H1 (cell line): ENCODE results near the gene PLEK2. TPM values are rescaled to one million over a fixed set of nuclear protein-coding genes. Genes with fewer than 3 reads are reported as not detected.

Experiments used
- CTCF ChIA-PET: fragments of 300-600 bp; sonication (Branson Sonifier 250); formaldehyde crosslinking; loops from one replicate; lab custom pipeline; 2021; ENCODE audit not compliant: partially characterized antibody; lab: Charles Lee
- POLR2A ChIA-PET: fragments of 300-600 bp; sonication (Branson Sonifier 250); formaldehyde crosslinking; loops from one replicate; lab custom pipeline; 2021; ENCODE audit warnings: inconsistent platforms; ENCODE audit not compliant: partially characterized antibody; lab: Charles Lee
- DNase-seq, 2 experiments: peaks; one replicate each; pipeline versions ENCODE4 v3.0.0 to v3.0.0-alpha.2; 2010 to 2022; ENCODE audit warnings: low spot score in 2 of 2, low read depth in 1 of 2, mixed read lengths in 1 of 2
- FAIRE-seq: peaks from 2 replicates; lab custom pipeline; 2011; peaks lifted over from hg19 to GRCh38; lab: Jason Lieb, UNC
- H2AFZ ChIP-seq: 2 replicates; pipeline ENCODE4 v1.8.1; 2012; ENCODE audit warnings: low read length, inconsistent platforms
- H2AK5ac ChIP-seq: 2 replicates; pipeline ENCODE4 v1.6.1; 2013; ENCODE audit warnings: low read depth, low read length
- H2BK120ac ChIP-seq: replicated peaks from 2 replicates; pipeline ENCODE3; 2013; ENCODE audit warnings: low read depth, low read length, inconsistent platforms
- H2BK12ac ChIP-seq: 2 replicates; pipeline ENCODE4 v1.6.1; 2013; ENCODE audit warnings: low read depth, low read length
- H2BK15ac ChIP-seq: 2 replicates; pipeline ENCODE4 v1.6.1; 2013; ENCODE audit warnings: low read length
- H2BK20ac ChIP-seq: 2 replicates; pipeline ENCODE4 v1.6.1; 2013; ENCODE audit warnings: low read length
- H2BK5ac ChIP-seq: 2 replicates; pipeline ENCODE4 v1.6.1; 2013; ENCODE audit warnings: low read depth, low read length
- H3K14ac ChIP-seq: 2 replicates; pipeline ENCODE4 v1.6.1; 2013; ENCODE audit warnings: inconsistent platforms; ENCODE audit not compliant: insufficient read length
- H3K18ac ChIP-seq: 2 replicates; pipeline ENCODE4 v1.6.1; 2013; ENCODE audit warnings: low read length; ENCODE audit errors: extremely low read depth
- H3K23ac ChIP-seq: 2 replicates; pipeline ENCODE4 v1.6.1; 2013; ENCODE audit warnings: inconsistent platforms; ENCODE audit not compliant: insufficient read length
- H3K23me2 ChIP-seq: 2 replicates; pipeline ENCODE4 v1.6.1; 2013; ENCODE audit warnings: low read depth, low read length
- H3K27ac ChIP-seq: 2 replicates; pipeline ENCODE4 v1.6.1; 2011; ENCODE audit warnings: low read depth, low read length, inconsistent platforms
- H3K27me3 ChIP-seq, 4 experiments: replicated peaks in 1 of 4; 1 replicate in 1 of 4; 2 replicates in 3 of 4; pipeline versions ENCODE4 v1.6.1 to v1.8.1; 2011 to 2013; ENCODE audit warnings: low read length in 3 of 4, mild to moderate bottlenecking in 3 of 4, inconsistent platforms in 2 of 4, mixed read lengths in 2 of 4, moderate library complexity in 1 of 4; ENCODE audit not compliant: control insufficient read depth in 3 of 4, insufficient read depth in 3 of 4; ENCODE audit errors: extremely low read depth in 1 of 4
- H3K36me3 ChIP-seq, 4 experiments: 2 replicates each; pipeline versions ENCODE4 v1.6.1 to v1.8.1; 2011 to 2013; ENCODE audit warnings: mild to moderate bottlenecking in 4 of 4, low read length in 3 of 4, moderate library complexity in 2 of 4, control low read depth in 1 of 4, inconsistent platforms in 1 of 4; ENCODE audit not compliant: insufficient read depth in 4 of 4, control insufficient read depth in 2 of 4
- H3K4ac ChIP-seq: replicated peaks from 2 replicates; pipeline ENCODE3; 2013; ENCODE audit warnings: low read length, low read depth, mixed read lengths, inconsistent platforms; ENCODE audit not compliant: insufficient read length
- H3K4me1 ChIP-seq, 4 experiments: replicated peaks in 1 of 4; 1 replicate in 1 of 4; 2 replicates in 3 of 4; pipeline versions ENCODE4 v1.6.1 to v1.8.1; 2011 to 2013; ENCODE audit warnings: low read length in 3 of 4, inconsistent platforms in 2 of 4, mixed read lengths in 1 of 4; ENCODE audit not compliant: insufficient read depth in 4 of 4, control insufficient read depth in 3 of 4
- H3K4me2 ChIP-seq, 2 experiments: 2 replicates each; pipeline versions ENCODE4 v1.6.1 to v1.8.1; 2011 to 2013; ENCODE audit warnings: low read depth in 2 of 2, low read length in 2 of 2, control low read depth in 1 of 2, inconsistent platforms in 1 of 2, mild to moderate bottlenecking in 1 of 2; ENCODE audit not compliant: insufficient read depth in 1 of 2
- H3K4me3 ChIP-seq, 4 experiments: fragments of 200-600, 300-600 bp in 1 of 4; sonication (generic), shearing (Covaris generic), sonication (Bioruptor Twin) in 1 of 4; 2 replicates each; pipeline versions ENCODE4 v1.5.1 to v1.8.1; 2011 to 2016; ENCODE audit warnings: low read length in 4 of 4, low read depth in 3 of 4, control low read depth in 2 of 4, inconsistent platforms in 2 of 4, mild to moderate bottlenecking in 2 of 4, mixed read lengths in 1 of 4, moderate library complexity in 1 of 4; ENCODE audit not compliant: insufficient read depth in 2 of 4; ENCODE audit errors: extremely low read depth in 1 of 4
- H3K56ac ChIP-seq: replicated peaks from 2 replicates; pipeline ENCODE3; 2013; ENCODE audit warnings: low read depth, mild to moderate bottlenecking, mixed read lengths, low read length, inconsistent platforms; ENCODE audit not compliant: insufficient read length
- H3K79me1 ChIP-seq: 2 replicates; pipeline ENCODE4 v1.6.1; 2013; ENCODE audit warnings: low read depth, low read length, control low read depth
- H3K79me2 ChIP-seq, 2 experiments: 2 replicates each; pipeline versions ENCODE4 v1.6.1 to v1.8.1; 2012 to 2013; ENCODE audit warnings: low read length in 2 of 2, mild to moderate bottlenecking in 2 of 2, inconsistent platforms in 1 of 2; ENCODE audit not compliant: insufficient read depth in 2 of 2, control insufficient read depth in 1 of 2
- H3K9ac ChIP-seq, 4 experiments: replicated peaks in 1 of 4; 1 replicate in 1 of 4; 2 replicates in 3 of 4; pipeline versions ENCODE4 v1.6.1 to v1.8.1; 2011 to 2013; ENCODE audit warnings: low read depth in 3 of 4, low read length in 3 of 4, control low read depth in 2 of 4, mild to moderate bottlenecking in 2 of 4, moderate library complexity in 2 of 4, inconsistent platforms in 1 of 4; ENCODE audit errors: extremely low read depth in 1 of 4
- H3K9me3 ChIP-seq, 2 experiments: 2 replicates each; pipeline versions ENCODE4 v1.6.1 to v1.8.1; 2012 to 2013; ENCODE audit warnings: mild to moderate bottlenecking in 2 of 2, moderate library complexity in 2 of 2, control low read depth in 1 of 2, inconsistent platforms in 1 of 2, low read depth in 1 of 2, low read length in 1 of 2, mixed read lengths in 1 of 2; ENCODE audit not compliant: insufficient read depth in 2 of 2
- H4K20me1 ChIP-seq, 2 experiments: replicated peaks in 1 of 2; 2 replicates each; pipeline versions ENCODE3 to v1.8.1; 2011 to 2013; ENCODE audit warnings: inconsistent platforms in 2 of 2, low read length in 2 of 2, mild to moderate bottlenecking in 1 of 2; ENCODE audit not compliant: insufficient read depth in 2 of 2, control insufficient read depth in 1 of 2
- H4K5ac ChIP-seq: 2 replicates; pipeline ENCODE4 v1.6.1; 2013; ENCODE audit warnings: low read length, low read depth, mixed read lengths, inconsistent platforms; ENCODE audit not compliant: insufficient read length
- H4K8ac ChIP-seq: 2 replicates; pipeline ENCODE4 v1.8.0; 2013; ENCODE audit warnings: mild to moderate bottlenecking, moderate library complexity, low read length, inconsistent platforms; ENCODE audit not compliant: insufficient read depth; ENCODE audit errors: extremely low read depth
- H4K91ac ChIP-seq: replicated peaks from 2 replicates; pipeline ENCODE3; 2013; ENCODE audit warnings: low read length, mixed read lengths, inconsistent platforms; ENCODE audit not compliant: insufficient read length
- ASH2L ChIP-seq: fragments of 200-600, 300-600 bp; sonication (generic); IDR thresholded peaks from one replicate; pipeline ENCODE4 v1.7.1; 2017; ENCODE audit warnings: low read length
- CBX8 ChIP-seq: fragments of 300-800, 300-1000 bp; sonication (generic); IDR thresholded peaks from 2 replicates; pipeline ENCODE4 v1.7.1; 2016; ENCODE audit warnings: low read depth, low read length, borderline replicate concordance
- CHD2 ChIP-seq: IDR thresholded peaks from 2 replicates; pipeline ENCODE4 v1.6.1; 2012; ENCODE audit warnings: low read length, improper control_type of control experiment
- CREB1 ChIP-seq: IDR thresholded peaks from 2 replicates; pipeline ENCODE4 v1.6.1; 2012; ENCODE audit warnings: inconsistent platforms
- EZH2 ChIP-seq: fragments of 200-600 bp; sonication (generic); IDR thresholded peaks from 2 replicates; pipeline ENCODE4 v1.7.1; 2012; ENCODE audit warnings: low read depth, mild to moderate bottlenecking, moderate library complexity, low read length, inconsistent platforms; ENCODE audit not compliant: severe bottlenecking
- GABPA ChIP-seq: IDR thresholded peaks from 2 replicates; pipeline ENCODE4 v1.6.1; 2011; ENCODE audit warnings: mild to moderate bottlenecking, low read length, moderate library complexity, borderline replicate concordance; ENCODE audit not compliant: insufficient read depth
- HDAC6 ChIP-seq: IDR thresholded peaks from one replicate; pipeline ENCODE4 v1.7.1; 2012; ENCODE audit warnings: low read depth, mild to moderate bottlenecking, inconsistent platforms, low read length, moderate library complexity
- JUN ChIP-seq: IDR thresholded peaks from 2 replicates; pipeline ENCODE4 v1.6.1; 2011; ENCODE audit warnings: low read depth, mild to moderate bottlenecking, improper control_type of control experiment, low read length
- JUND ChIP-seq: IDR thresholded peaks from 2 replicates; pipeline ENCODE4 v1.6.1; 2011; ENCODE audit warnings: mild to moderate bottlenecking, improper control_type of control experiment, low read length
- RNF2 ChIP-seq: fragments of 200-900, 300-1000 bp; sonication (generic); IDR thresholded peaks from 2 replicates; pipeline ENCODE4 v1.7.1; 2016; ENCODE audit warnings: borderline replicate concordance, low read depth, mild to moderate bottlenecking, antibody characterized with exemption, low read length; ENCODE audit not compliant: poor library complexity, severe bottlenecking; ENCODE audit errors: missing control alignments
- SIN3A ChIP-seq, 2 experiments: IDR thresholded peaks in 1 of 2; conservative IDR thresholded peaks in 1 of 2; 2 replicates each; pipeline ENCODE4 v1.6.1; 2011 to 2012; ENCODE audit warnings: low read length in 2 of 2, improper control_type of control experiment in 1 of 2, low read depth in 1 of 2, mild to moderate bottlenecking in 1 of 2
- SP1 ChIP-seq: IDR thresholded peaks from 2 replicates; pipeline ENCODE4 v1.6.1; 2011; ENCODE audit warnings: low read depth, low read length
- SP4 ChIP-seq: IDR thresholded peaks from 2 replicates; pipeline ENCODE4 v1.6.1; 2012; ENCODE audit warnings: low read length, inconsistent platforms
- YY1 ChIP-seq: IDR thresholded peaks from 2 replicates; pipeline ENCODE4 v1.6.1; 2011; ENCODE audit warnings: low read depth, mild to moderate bottlenecking, low read length
- ZNF274 ChIP-seq: IDR thresholded peaks from 2 replicates; pipeline ENCODE4 v1.7.0; 2012; ENCODE audit warnings: low read length, borderline replicate concordance; ENCODE audit errors: extremely low read depth
- WGBS, 2 experiments: shearing (Covaris generic) in 1 of 2; methylation state at CpG; one replicate each; pipeline versions ENCODE4 v1.1.6 to v1.1.7; 2013 to 2015; ENCODE audit warnings: low lambda C conversion rate in 2 of 2, mixed read lengths in 2 of 2, inconsistent platforms in 1 of 2, low coverage in 1 of 2, missing lambda C conversion rate in 1 of 2; ENCODE audit not compliant: insufficient replicate concordance in 2 of 2, insufficient coverage in 1 of 2, insufficient read length in 1 of 2; ENCODE audit errors: extremely low coverage in 1 of 2, missing lambda C conversion rate in 1 of 2; 5-methylcytosine and 5-hydroxymethylcytosine counted together
- polyA plus RNA-seq, 7 experiments: library from polyadenylated mRNA; depleted of rRNA in 3 of 7; stranded (reverse) in 5 of 7; unstranded in 2 of 7; fragments of >200 nt in 5 of 7; fragments of 200-250 nt in 2 of 7; gene quantifications; 1 replicate in 5 of 7; 2 replicates in 1 of 7; 4 replicates in 1 of 7; pipeline versions ENCODE4 v1.2.1 to v1.2.3, GENCODE V29; 2011 to 2013; ENCODE audit warnings: missing spikeins in 2 of 7, mixed read lengths in 2 of 7
- total RNA-seq: library from RNA; stranded (reverse); fragmentation: NEBNext Ultra II Directional; extraction: Animal tissue kit (Norgen Biotek cat#: 25700); gene quantifications from 2 replicates; pipeline ENCODE4 v1.2.1, GENCODE V29; 2021

Gene PLEK2
- total and polyA plus RNA-seq, 2 of the 8 experiments (the other 6 are each of a cell fraction or from before 2014, with no cell fraction given): 0.41 to 2.1 TPM

DNA sequence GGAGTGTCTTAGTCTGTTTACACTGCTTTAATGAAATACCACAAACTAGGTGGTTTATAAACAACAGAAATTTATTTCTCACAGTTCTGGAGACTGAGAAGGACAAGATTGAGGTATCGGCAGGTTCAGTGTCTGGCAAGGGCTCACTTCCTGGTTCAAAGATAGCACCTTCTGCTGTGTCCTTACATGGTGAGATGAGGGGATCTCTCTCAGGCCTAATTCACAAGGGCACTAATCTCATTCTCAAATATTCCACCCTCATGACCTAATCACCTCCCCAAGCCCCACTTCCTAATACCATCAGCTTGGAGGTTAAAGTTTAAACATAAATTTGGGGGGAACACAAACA, 35.0 kb upstream of the PLEK2 start:
- Histone ChIP-seq H3K4ac (no peak overlapping the region), H3K14ac (no peak overlapping the region), H3K27me3 (no peaks in the 10 kb centered on the region; a peak in 1 of 7 replicates), H3K9ac (no peak overlapping the region), H2BK12ac (no peak overlapping the region), H3K27ac (no peak overlapping the region), H2AFZ (no peak overlapping the region), H4K20me1 (no peaks in the 10 kb centered on the region), H2BK120ac (no peak overlapping the region), H2BK15ac (no peak overlapping the region), H3K4me3 (no peak overlapping the region), H3K18ac (no peak overlapping the region), H3K23ac (no peak overlapping the region), H2BK20ac (no peak overlapping the region), H3K36me3 (no peaks in the 10 kb centered on the region), H4K8ac (no peak overlapping the region), H3K4me1 (peaks cover 0 to 22% (median 10%) of the 10 kb centered on the region in 4 experiments; a peak in 6 of 7 replicates), H3K79me2 (no peaks in the 10 kb centered on the region), H3K4me2 (no peak overlapping the region), H3K56ac (no peak overlapping the region), H2AK5ac (no peak overlapping the region), H2BK5ac (no peak overlapping the region), H3K23me2 (no peaks in the 10 kb centered on the region), H4K91ac (no peak overlapping the region), H4K5ac (no peak overlapping the region), H3K9me3 (peaks cover 10 to 11% of the 10 kb centered on the region in 2 experiments), H3K79me1 (no peaks in the 10 kb centered on the region)
- WGBS, 2 experiments: 92% methylated on average over 1 of the region's 1 CpG; no CpG with 5 or more reads in 1 of the 2 experiments
- ChIA-PET POLR2A (no interaction called here), CTCF (interaction anchor here (0.6 to 5.9 kb wide), 16 partner anchors 10 to 257 kb away, joined by 3 to 55 read pairs (median 6); no protein-coding TSS in a partner anchor)
- no peak for DNase-seq
- TF ChIP-seq ZNF274 (no peak), CHD2 (no peak), EZH2 (no peak), SIN3A (conservative IDR thresholded peaks at IDR 0.05 in 1 of 2, IDR thresholded peaks at IDR 0.05 in 1 of 2; ENCODE audit: low read depth in 1 of 2, low read length in 2 of 2) (no peak), JUND (no peak), HDAC6 (no peak), SP1 (no peak), CREB1 (no peak), CBX8 (no peak), JUN (no peak), GABPA (no peak), YY1 (no peak), SP4 (no peak), ASH2L (no peak), RNF2 (no peak)
- no peak for FAIRE-seq
